HepG2 (cell line): ENCODE results near the gene CAMKMT. TPM values are rescaled to one million over a fixed set of nuclear protein-coding genes. Genes with fewer than 3 reads are reported as not detected.

Experiments
- ATAC-seq: fragments of 200-7000 bp; cut with Tn5 transposase; 3 replicates; pipeline ENCODE4 v1.9.1; 2020; ENCODE audit warnings: mild to moderate bottlenecking, moderate library complexity
- BruUV-seq: library from RNA; stranded (reverse); fragments of 400-500 nt; replicated peaks from 2 replicates; lab custom pipeline; 2021; lab: Mats Ljungman, UMichigan
- CTCF ChIA-PET: fragments of 300-600 bp; formaldehyde crosslinking; extraction: SDS; loops from one replicate; lab custom pipeline; 2021; ENCODE audit warnings: low total read pairs, inconsistent platforms, low intra/inter-chr PET ratio; lab: Yijun Ruan, JAX
- POLR2A ChIA-PET: fragments of 350-600 bp; sonication (Branson Sonifier 250); formaldehyde crosslinking; loops from one replicate; lab custom pipeline; 2020; ENCODE audit warnings: antibody characterized with exemption, inconsistent platforms; lab: Yijun Ruan, JAX
- DNase-seq: peaks from one replicate; pipeline ENCODE4 v3.0.0-alpha.2; 2015; ENCODE audit warnings: low spot score
- FAIRE-seq: peaks from 3 replicates; lab custom pipeline; 2011; peaks lifted over from hg19 to GRCh38; lab: Jason Lieb, UNC
- H2AFZ ChIP-seq: one replicate; pipeline ENCODE4 v1.6.1; 2011; ENCODE audit warnings: low read length, inconsistent platforms
- H3K27ac ChIP-seq: fragments of 300-600 bp; 3 replicates; pipeline ENCODE4 v1.8.0; 2011; ENCODE audit warnings: mixed run types, mild to moderate bottlenecking, mixed read lengths, low read length, inconsistent platforms; ENCODE audit not compliant: insufficient read depth; ENCODE audit errors: extremely low read length
- H3K27me3 ChIP-seq, 2 experiments: fragments of 200-600 bp in 1 of 2; 2 replicates in 1 of 2; 3 replicates in 1 of 2; pipeline versions ENCODE4 v1.6.0 to v1.8.0; 2011; ENCODE audit warnings: low read length in 2 of 2, mild to moderate bottlenecking in 2 of 2, moderate library complexity in 2 of 2, inconsistent platforms in 1 of 2; ENCODE audit not compliant: insufficient read depth in 2 of 2, control insufficient read depth in 1 of 2
- H3K36me3 ChIP-seq, 2 experiments: fragments of 200-600 bp in 1 of 2; replicated peaks in 1 of 2; 2 replicates in 1 of 2; 3 replicates in 1 of 2; pipeline versions ENCODE4 v1.5.1 to v1.8.0; 2011; ENCODE audit warnings: low read length in 2 of 2, inconsistent platforms in 1 of 2; ENCODE audit not compliant: insufficient read depth in 2 of 2, control insufficient read depth in 1 of 2
- H3K4me1 ChIP-seq: 2 replicates; pipeline ENCODE4 v1.5.1; 2012; ENCODE audit warnings: low read length, inconsistent platforms; ENCODE audit not compliant: insufficient read depth
- H3K4me2 ChIP-seq: 2 replicates; pipeline ENCODE4 v1.6.0; 2011; ENCODE audit warnings: low read depth, low read length, inconsistent platforms
- H3K4me3 ChIP-seq, 3 experiments: fragments of 200-600 bp in 1 of 3; sonication (generic), shearing (Covaris generic) in 1 of 3; replicated peaks in 1 of 3; 2 replicates each; pipeline ENCODE4 v1.5.1; 2011 to 2016; ENCODE audit warnings: low read length in 3 of 3, inconsistent platforms in 2 of 3, low read depth in 2 of 3, mild to moderate bottlenecking in 2 of 3, control low read depth in 1 of 3, mixed read lengths in 1 of 3; ENCODE audit not compliant: insufficient read depth in 1 of 3
- H3K79me2 ChIP-seq: one replicate; pipeline ENCODE4 v1.6.1; 2011; ENCODE audit warnings: low read length, inconsistent platforms; ENCODE audit not compliant: insufficient read depth
- H3K9ac ChIP-seq: 2 replicates; pipeline ENCODE4 v1.6.0; 2011; ENCODE audit warnings: mild to moderate bottlenecking, low read depth, low read length, inconsistent platforms; ENCODE audit not compliant: insufficient read depth
- H3K9me3 ChIP-seq: 2 replicates; pipeline ENCODE4 v1.5.1; 2012; ENCODE audit warnings: mild to moderate bottlenecking, low read length
- H4K20me1 ChIP-seq: 2 replicates; pipeline ENCODE4 v1.6.0; 2011; ENCODE audit warnings: inconsistent platforms, mild to moderate bottlenecking, low read length, moderate library complexity; ENCODE audit not compliant: insufficient read depth
- BRCA1 ChIP-seq: sonication (generic); formaldehyde crosslinking; IDR thresholded peaks from 2 replicates; pipeline ENCODE4 v1.4.0; 2020; ENCODE audit warnings: missing genetic modification reagents
- CBX5 ChIP-seq: sonication (generic); formaldehyde crosslinking; IDR thresholded peaks from 2 replicates; pipeline ENCODE4 v1.4.0; 2020; ENCODE audit warnings: missing genetic modification reagents, borderline replicate concordance
- ETV6 ChIP-seq: sonication (generic); formaldehyde crosslinking; conservative IDR thresholded peaks from 2 replicates; pipeline ENCODE4 v1.4.0; 2020; ENCODE audit warnings: missing genetic modification reagents
- FOXC1 ChIP-seq: sonication (generic); formaldehyde crosslinking; IDR thresholded peaks from 2 replicates; pipeline ENCODE4 v1.8.0; 2022; ENCODE audit warnings: mild to moderate bottlenecking, missing genetic modification reagents, borderline replicate concordance
- HIC2 ChIP-seq: sonication (generic); formaldehyde crosslinking; IDR thresholded peaks from 2 replicates; pipeline ENCODE4 v1.9.0; 2022; ENCODE audit warnings: low read depth, missing genetic modification reagents
- KDM2A ChIP-seq: sonication (generic); formaldehyde crosslinking; IDR thresholded peaks from 2 replicates; pipeline ENCODE4 v1.4.0; 2020; ENCODE audit warnings: low read depth, missing genetic modification reagents, borderline replicate concordance
- MYC ChIP-seq: sonication (generic); formaldehyde crosslinking; IDR thresholded peaks from 2 replicates; pipeline ENCODE4 v1.9.0; 2021; ENCODE audit warnings: missing genetic modification reagents, borderline replicate concordance
- PAX8 ChIP-seq: sonication (generic); formaldehyde crosslinking; IDR thresholded peaks from 2 replicates; pipeline ENCODE4 v1.8.0; 2022; ENCODE audit warnings: mild to moderate bottlenecking, missing genetic modification reagents, borderline replicate concordance
- SCMH1 ChIP-seq: sonication (generic); formaldehyde crosslinking; IDR thresholded peaks from 2 replicates; pipeline ENCODE4 v1.9.0; 2021; ENCODE audit warnings: missing genetic modification reagents, mild to moderate bottlenecking, borderline replicate concordance
- TFDP1 ChIP-seq: IDR thresholded peaks from 2 replicates; pipeline ENCODE4 v1.6.1; 2016; ENCODE audit warnings: missing compliant biosample characterization, missing genetic modification reagents, borderline replicate concordance
- TP53 ChIP-seq: sonication (generic); formaldehyde crosslinking; conservative IDR thresholded peaks from 2 replicates; pipeline ENCODE4 v1.4.0; 2020; ENCODE audit warnings: missing genetic modification reagents
- ZMYM4 ChIP-seq: sonication (generic); formaldehyde crosslinking; IDR thresholded peaks from 2 replicates; pipeline ENCODE4 v1.8.1; 2023; ENCODE audit warnings: mild to moderate bottlenecking, missing genetic modification reagents
- ZNF33B ChIP-seq: sonication (generic); formaldehyde crosslinking; IDR thresholded peaks from 2 replicates; pipeline ENCODE4 v1.5.1; 2020; ENCODE audit warnings: mild to moderate bottlenecking, missing genetic modification reagents
- ZNF34 ChIP-seq: sonication (generic); formaldehyde crosslinking; IDR thresholded peaks from 2 replicates; pipeline ENCODE4 v1.4.0; 2020; ENCODE audit warnings: mild to moderate bottlenecking, missing genetic modification reagents, borderline replicate concordance
- ZNF609 ChIP-seq: sonication (generic); formaldehyde crosslinking; IDR thresholded peaks from 2 replicates; pipeline ENCODE4 v1.4.0; 2020; ENCODE audit warnings: mild to moderate bottlenecking, missing genetic modification reagents, borderline replicate concordance
- WGBS: methylation state at CpG from one replicate; pipeline ENCODE4 v1.1.6; 2017; ENCODE audit warnings: low lambda C conversion rate; 5-methylcytosine and 5-hydroxymethylcytosine counted together
- in situ Hi-C: cut with HindIII; loops from 2 replicates; pipeline ENCODE4 v1.10.0; 2017; ENCODE audit warnings: low pct_unique_long_range_greater_than_20kb; ENCODE audit not compliant: extremely low pct_ligation_motif_present
- intact Hi-C: fragments of 100-400 bp; cut with micrococcal nuclease; formaldehyde crosslinking; loops from one replicate; pipeline ENCODE4 v1.10.0; 2022; ENCODE audit not compliant: unreplicated experiment
- polyA plus RNA-seq, 8 experiments: library from polyadenylated mRNA; depleted of rRNA in 3 of 8; stranded (reverse) in 7 of 8; unstranded in 1 of 8; fragments of >200 nt; fragmentation: Illumina TruSeq in 4 of 8; extraction: Trizol in 4 of 8; gene quantifications; 2 replicates each; pipeline versions ENCODE4 v1.2.1 to v1.2.3, GENCODE V29; 2011 to 2016; ENCODE audit warnings: low read depth in 4 of 8, missing spikeins in 1 of 8, mixed read lengths in 1 of 8; ENCODE audit not compliant: insufficient read depth in 1 of 8
- total RNA-seq, 5 experiments: library from RNA; depleted of rRNA; stranded (reverse); fragments of >200 nt; fragmentation: Illumina TruSeq; extraction: Trizol; gene quantifications; 2 replicates each; pipeline ENCODE4 v1.2.3, GENCODE V29; 2016; ENCODE audit warnings: low read depth in 1 of 5
- TF ChIP-seq, protein P1 (sequence below): sonication (generic); formaldehyde crosslinking; IDR thresholded peaks from 2 replicates; pipeline ENCODE4 v1.5.1; 2020; ENCODE audit warnings: missing genetic modification reagents, mild to moderate bottlenecking, borderline replicate concordance

The CAMKMT gene
- total and polyA plus RNA-seq, 2 of the 13 experiments (the other 11 are each of a cell fraction or from before 2014, with no cell fraction given): 6.9 to 20.8 TPM

DNA sequence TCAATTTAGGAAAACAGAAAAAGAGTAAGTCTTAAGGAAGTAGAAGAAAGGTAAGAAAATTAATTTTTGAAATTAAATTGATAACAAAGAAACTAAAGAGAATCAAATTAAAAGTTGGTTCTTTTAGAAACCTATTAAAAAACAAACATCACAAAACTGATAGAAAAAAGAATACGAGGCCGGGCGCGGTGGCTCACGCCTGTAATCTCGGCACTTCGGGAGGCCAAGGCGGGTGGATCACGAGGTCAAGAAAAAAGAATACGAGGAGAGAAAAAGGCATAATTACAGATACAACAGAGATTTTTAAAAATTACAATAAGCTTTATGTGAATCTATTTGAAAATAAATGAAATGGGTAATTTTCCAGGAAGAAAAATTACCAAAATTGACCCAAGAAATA is 12.2 kb upstream of the CAMKMT start:
- H3K27me3 ChIP-seq: no peaks in the 10 kb centered on the region
- no peak overlapping the region for H2AFZ ChIP-seq
- no peak overlapping the region for H3K4me2 ChIP-seq
- no peak overlapping the region for H3K4me3 ChIP-seq
- H3K9me3 ChIP-seq: no peaks in the 10 kb centered on the region
- H3K27ac ChIP-seq: no peak overlapping the region
- no TSS peak for BruUV-seq
- POLR2A ChIA-PET: interaction anchor here (3.5 kb wide), 1 partner anchor 12 kb away, joined by 18 read pairs; the partner anchor contains the start of genes CAMKMT and PREPL
- intact Hi-C loops: no loop called here
- no peak for FAIRE-seq
- H4K20me1 ChIP-seq: no peaks in the 10 kb centered on the region
- DNase-seq: no peak
- 98% methylated on average over 10 of the region's 10 CpGs for WGBS
- ATAC-seq: no peak
- TF ChIP-seq ZNF34 (CRISPR knock-in tag): no peak
- TF ChIP-seq FOXC1: no peak
- TF ChIP-seq, protein P1, sequence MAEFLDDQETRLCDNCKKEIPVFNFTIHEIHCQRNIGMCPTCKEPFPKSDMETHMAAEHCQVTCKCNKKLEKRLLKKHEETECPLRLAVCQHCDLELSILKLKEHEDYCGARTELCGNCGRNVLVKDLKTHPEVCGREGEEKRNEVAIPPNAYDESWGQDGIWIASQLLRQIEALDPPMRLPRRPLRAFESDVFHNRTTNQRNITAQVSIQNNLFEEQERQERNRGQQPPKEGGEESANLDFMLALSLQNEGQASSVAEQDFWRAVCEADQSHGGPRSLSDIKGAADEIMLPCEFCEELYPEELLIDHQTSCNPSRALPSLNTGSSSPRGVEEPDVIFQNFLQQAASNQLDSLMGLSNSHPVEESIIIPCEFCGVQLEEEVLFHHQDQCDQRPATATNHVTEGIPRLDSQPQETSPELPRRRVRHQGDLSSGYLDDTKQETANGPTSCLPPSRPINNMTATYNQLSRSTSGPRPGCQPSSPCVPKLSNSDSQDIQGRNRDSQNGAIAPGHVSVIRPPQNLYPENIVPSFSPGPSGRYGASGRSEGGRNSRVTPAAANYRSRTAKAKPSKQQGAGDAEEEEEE (CRISPR knock-in tag): no peak
- no peak for TF ChIP-seq SCMH1
- TF ChIP-seq ETV6 (CRISPR knock-in tag): no peak
- TF ChIP-seq ZMYM4 (CRISPR knock-in tag): no peak
- no peak for TF ChIP-seq MYC (CRISPR knock-in tag)
- no peak for TF ChIP-seq ZNF33B
- no peak for TF ChIP-seq CBX5 (CRISPR knock-in tag)
- no peak for TF ChIP-seq HIC2 (CRISPR knock-in tag)
- no peak for TF ChIP-seq TP53 (CRISPR knock-in tag)
- no peak for TF ChIP-seq ZNF609
- no peak for TF ChIP-seq TFDP1
- TF ChIP-seq BRCA1 (CRISPR knock-in tag): no peak
- no peak for TF ChIP-seq PAX8
- TF ChIP-seq KDM2A (CRISPR knock-in tag): no peak
- TF ChIP-seq, all 625 proteins: peak for 0
- in situ Hi-C loops: no loop called here
- peaks cover 6% of the 10 kb centered on the region; the same call in 1 of the 2 replicates for H3K4me1 ChIP-seq
- CTCF ChIA-PET: no interaction called here
- no peak overlapping the region for H3K9ac ChIP-seq
- no peaks in the 10 kb centered on the region for H3K36me3 ChIP-seq
- H3K79me2 ChIP-seq: no peaks in the 10 kb centered on the region
